ENCODE results near the gene SNED1. TPM values are rescaled to one million over a fixed set of nuclear protein-coding genes. Genes with fewer than 3 reads are reported as not detected.
"Not testable (repeated sequence)": the region's sequence is repeated elsewhere in the genome, so short reads cannot be mapped to it uniquely, and the experiment has no call there.

Gene SNED1
- polyA plus RNA-seq, 1 experiment: 3.9 TPM

DNA sequence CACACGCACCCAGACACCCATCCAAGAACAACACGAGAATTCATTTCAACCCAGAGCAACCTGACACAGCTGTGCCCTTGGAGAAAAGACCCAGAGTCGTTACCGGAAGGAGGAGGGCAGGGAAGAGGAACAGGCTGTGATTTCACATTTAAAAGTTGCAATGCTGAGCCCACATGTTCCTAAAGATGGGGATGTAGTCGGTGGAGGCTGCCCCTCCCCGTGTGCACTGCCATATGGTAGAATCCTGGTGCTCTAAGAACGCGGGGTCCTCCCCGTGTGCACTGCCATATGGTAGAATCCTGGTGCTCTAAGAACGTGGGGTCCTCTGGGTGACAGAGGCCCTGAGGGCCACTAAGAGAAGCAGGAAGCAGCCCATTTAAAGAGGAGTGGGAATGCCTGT is 92.8 kb downstream of the SNED1 start:
- TF ChIP-seq, protein P1, sequence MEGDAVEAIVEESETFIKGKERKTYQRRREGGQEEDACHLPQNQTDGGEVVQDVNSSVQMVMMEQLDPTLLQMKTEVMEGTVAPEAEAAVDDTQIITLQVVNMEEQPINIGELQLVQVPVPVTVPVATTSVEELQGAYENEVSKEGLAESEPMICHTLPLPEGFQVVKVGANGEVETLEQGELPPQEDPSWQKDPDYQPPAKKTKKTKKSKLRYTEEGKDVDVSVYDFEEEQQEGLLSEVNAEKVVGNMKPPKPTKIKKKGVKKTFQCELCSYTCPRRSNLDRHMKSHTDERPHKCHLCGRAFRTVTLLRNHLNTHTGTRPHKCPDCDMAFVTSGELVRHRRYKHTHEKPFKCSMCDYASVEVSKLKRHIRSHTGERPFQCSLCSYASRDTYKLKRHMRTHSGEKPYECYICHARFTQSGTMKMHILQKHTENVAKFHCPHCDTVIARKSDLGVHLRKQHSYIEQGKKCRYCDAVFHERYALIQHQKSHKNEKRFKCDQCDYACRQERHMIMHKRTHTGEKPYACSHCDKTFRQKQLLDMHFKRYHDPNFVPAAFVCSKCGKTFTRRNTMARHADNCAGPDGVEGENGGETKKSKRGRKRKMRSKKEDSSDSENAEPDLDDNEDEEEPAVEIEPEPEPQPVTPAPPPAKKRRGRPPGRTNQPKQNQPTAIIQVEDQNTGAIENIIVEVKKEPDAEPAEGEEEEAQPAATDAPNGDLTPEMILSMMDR (IDR thresholded peaks at IDR 0.05; ENCODE audit: insufficient read depth, low read depth, low read length): no peak
- ChIA-PET CTCF (no interaction called here), POLR2A (no interaction called here)
- H3K4me3 ChIP-seq (ENCODE audit: low read depth, low read length): no peak overlapping the region
- H3K27me3 ChIP-seq (ENCODE audit: control insufficient read depth, insufficient read depth, low read length): no peaks in the 10 kb centered on the region
- H3K36me3 ChIP-seq (ENCODE audit: control insufficient read depth, insufficient read depth, low read length): peaks cover 34% of the 10 kb centered on the region
- DNase-seq (ENCODE audit: low read depth): no peak

DNA sequence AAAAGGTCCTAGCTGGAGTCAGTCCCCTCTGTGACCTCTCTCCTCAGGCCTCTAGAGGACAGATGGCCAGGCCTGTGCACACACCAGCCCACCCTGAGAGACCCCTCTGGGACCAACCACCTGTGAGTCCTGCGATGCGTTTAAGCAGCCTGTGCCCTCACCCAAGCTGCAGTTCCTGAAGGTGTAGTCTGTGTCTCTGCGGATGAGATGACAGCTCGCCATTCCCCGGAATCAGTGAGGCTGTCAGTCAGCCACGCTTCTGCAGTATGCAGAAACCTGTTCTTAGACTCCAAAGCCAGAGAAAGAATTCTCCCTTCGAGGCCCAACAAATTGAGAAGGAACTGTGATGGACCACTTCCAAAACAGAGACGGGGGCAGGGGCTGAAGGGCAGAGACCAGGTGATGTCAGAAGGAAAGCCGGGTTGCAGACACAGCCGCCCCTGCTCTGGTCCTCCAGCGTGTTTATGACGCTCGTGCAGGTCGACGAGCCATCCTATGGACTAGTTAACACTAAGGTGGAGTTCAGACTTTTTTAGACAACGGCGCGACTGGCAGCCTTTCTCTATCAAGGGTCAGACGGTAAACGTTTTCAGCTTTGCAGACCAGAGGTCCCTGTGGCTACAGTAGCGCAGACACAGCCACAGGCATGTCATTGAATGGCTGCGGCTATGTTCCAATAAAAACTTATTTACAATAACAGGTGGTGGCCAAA is 93.5 kb downstream of the SNED1 start:
- TF ChIP-seq, protein P1 (IDR thresholded peaks at IDR 0.05; ENCODE audit: insufficient read depth, low read depth, low read length): no peak
- DNase-seq (ENCODE audit: low read depth): no peak
- POLR2A ChIA-PET: no interaction called here
- H3K36me3 ChIP-seq (ENCODE audit: control insufficient read depth, insufficient read depth, low read length): peaks cover 32% of the 10 kb centered on the region
- H3K27me3 ChIP-seq (ENCODE audit: control insufficient read depth, insufficient read depth, low read length): no peaks in the 10 kb centered on the region
- H3K4me3 ChIP-seq (ENCODE audit: low read depth, low read length): no peak overlapping the region
- CTCF ChIA-PET: interaction anchor here (1.9 kb wide), 1 partner anchor 14 kb away, joined by 6 read pairs; no protein-coding TSS in a partner anchor

GRCh38 chr2:241092677-241093076 is 94.3 kb downstream of the SNED1 start:
- peaks cover 32% of the 10 kb centered on the region for H3K36me3 ChIP-seq (ENCODE audit: control insufficient read depth, insufficient read depth, low read length)
- DNase-seq (ENCODE audit: low read depth): no peak
- H3K27me3 ChIP-seq (ENCODE audit: control insufficient read depth, insufficient read depth, low read length): no peaks in the 10 kb centered on the region
- CTCF ChIA-PET: interaction anchor here (1.9 kb wide), 1 partner anchor 14 kb away, joined by 6 read pairs; no protein-coding TSS in a partner anchor
- POLR2A ChIA-PET: no interaction called here
- TF ChIP-seq, protein P1 (IDR thresholded peaks at IDR 0.05; ENCODE audit: insufficient read depth, low read depth, low read length): no peak
- no peak overlapping the region for H3K4me3 ChIP-seq (ENCODE audit: low read depth, low read length)

- H3K27me3 ChIP-seq (ENCODE audit: control insufficient read depth, insufficient read depth, low read length); POLR2A ChIA-PET; DNase-seq (ENCODE audit: low read depth); H3K4me3 ChIP-seq (ENCODE audit: low read depth, low read length): not testable (repeated sequence)
- H3K36me3 ChIP-seq (ENCODE audit: control insufficient read depth, insufficient read depth, low read length): peaks cover 28% of the 10 kb centered on the region
- CTCF ChIA-PET: interaction anchor here (1.9 kb wide), 1 partner anchor 15 kb away, joined by 6 read pairs; no protein-coding TSS in a partner anchor
Measured at GRCh38 chr2:241093133-241093781, 94.8 kb downstream of the SNED1 start.

DNA sequence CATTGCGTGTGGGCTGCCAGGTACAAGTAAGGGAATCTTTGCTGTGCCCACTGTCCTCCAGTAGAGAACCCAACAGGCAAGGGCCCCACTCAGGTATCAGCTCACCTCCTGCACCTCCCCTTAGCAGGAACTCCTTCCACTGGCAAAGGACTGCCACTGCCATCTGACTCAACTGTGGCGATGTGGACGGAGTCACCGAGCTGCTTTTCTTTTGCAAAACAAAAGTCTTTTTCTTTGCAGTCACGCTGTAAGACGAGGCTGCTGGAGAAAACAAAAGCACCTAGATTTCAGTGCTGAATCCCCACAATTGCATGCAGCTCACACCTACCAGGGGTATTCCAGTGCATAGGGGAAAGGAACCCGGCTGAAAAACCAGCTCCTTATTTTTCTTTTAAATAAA is 95.8 kb downstream of the SNED1 start:
- DNase-seq (ENCODE audit: low read depth): no peak
- ChIA-PET POLR2A (no interaction called here), CTCF (interaction anchor here (0.6 to 1.9 kb wide), 2 partner anchors 16 to 135 kb away, joined by 6 read pairs; no protein-coding TSS in a partner anchor)
- Histone ChIP-seq H3K36me3 (ENCODE audit: control insufficient read depth, insufficient read depth, low read length) (peaks cover 27% of the 10 kb centered on the region), H3K4me3 (ENCODE audit: low read depth, low read length) (no peak overlapping the region), H3K27me3 (ENCODE audit: control insufficient read depth, insufficient read depth, low read length) (no peaks in the 10 kb centered on the region)
- TF ChIP-seq, protein P1 (IDR thresholded peaks at IDR 0.05; ENCODE audit: insufficient read depth, low read depth, low read length): no peak

All from BJ (cell line).